ENCODE results near the gene ZNF189.
"Not testable (repeated sequence)": the region's sequence is repeated elsewhere in the genome, so short reads cannot be mapped to it uniquely, and the experiment has no call there.

Gene ZNF189

DNA sequence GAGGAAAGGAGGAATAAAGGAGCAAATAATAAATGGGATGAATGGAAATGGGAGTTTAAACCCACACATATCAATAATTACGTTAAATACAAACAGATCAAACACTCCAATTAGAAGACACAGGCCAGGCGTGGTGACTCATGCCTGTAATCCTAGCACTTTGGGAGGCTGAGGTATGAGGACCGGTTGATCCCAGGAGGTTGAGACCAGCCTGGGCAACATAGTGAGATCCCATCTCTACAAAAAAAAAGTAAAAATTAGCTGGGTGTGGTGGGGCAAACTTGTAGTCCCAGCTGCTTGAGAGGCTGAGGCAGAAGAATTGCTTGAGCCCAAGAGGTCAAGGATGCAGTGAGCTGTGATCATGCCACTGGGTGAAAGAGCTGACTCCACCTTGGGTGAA lies 17.5 kb upstream of the ZNF189 start:
- DNase-seq, result no peak

DNA sequence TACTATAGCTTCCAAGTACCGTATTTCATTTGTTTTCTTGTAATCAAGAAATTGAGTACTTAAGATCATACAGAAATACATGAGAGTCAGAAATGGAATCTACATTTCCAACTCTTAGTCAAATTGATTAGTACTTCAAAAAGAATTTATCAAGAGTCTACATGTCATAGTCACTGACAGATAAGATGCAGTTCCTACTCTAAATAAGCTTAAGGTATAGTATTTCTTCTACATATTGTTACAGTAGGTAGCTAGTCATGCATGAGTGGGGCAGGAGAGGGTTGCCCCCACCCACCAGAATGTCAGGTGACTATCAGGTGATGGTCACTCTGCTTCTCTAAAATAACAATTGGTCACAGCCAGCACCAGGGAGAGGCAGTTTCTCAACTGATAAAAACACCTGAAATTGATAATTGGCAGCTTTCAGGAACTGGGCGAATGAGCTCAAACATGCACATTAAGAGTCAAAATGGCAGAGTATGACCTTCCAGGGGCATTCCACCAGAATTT lies 16.8 kb upstream of the ZNF189 start:
- DNase-seq, result no peak

GRCh38 chr9:101383361-101383760 lies 15.3 kb upstream of the ZNF189 start:
- DNase-seq, result no peak

GRCh38 chr9:101384873-101385536 lies 13.6 kb upstream of the ZNF189 start, which contains the start of gene BAAT:
Gene BAAT (minus strand): TSS chr9:101385006. CDS start chr9:101371404, 13,602 bp downstream.
- DNase-seq, result not testable (repeated sequence)

DNA sequence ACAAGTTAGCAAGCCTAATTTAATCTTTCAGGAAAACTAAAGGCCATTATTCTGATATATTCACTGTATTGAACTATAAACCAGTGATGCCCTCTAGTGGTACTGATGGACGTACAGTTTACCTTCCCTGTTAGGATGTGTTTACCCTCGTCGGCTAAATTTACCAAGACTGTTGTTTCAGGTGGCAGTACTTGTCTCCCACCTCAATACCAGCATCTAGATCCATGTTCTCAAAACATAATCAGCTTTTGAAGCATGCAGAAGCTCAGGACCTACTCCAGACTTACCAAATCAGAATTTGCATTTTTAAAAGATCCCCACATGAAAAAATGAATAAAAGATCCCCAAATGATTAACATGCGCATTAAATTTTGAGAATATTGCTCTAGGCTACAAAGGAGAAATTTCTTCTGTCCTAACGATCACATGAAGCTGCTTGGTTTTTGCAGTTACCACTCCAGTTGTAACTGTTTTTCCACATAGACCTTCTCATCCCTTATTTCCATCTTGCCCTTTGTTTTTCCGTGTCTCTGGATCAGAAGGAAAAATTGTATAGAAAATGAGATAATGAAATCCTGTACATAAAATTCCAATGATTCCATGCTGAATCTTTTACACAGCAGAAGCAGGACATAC lies 10.7 kb upstream of the ZNF189 start:
- DNase-seq, result no peak

GRCh38 chr9:101388507-101388993 lies 10.1 kb upstream of the ZNF189 start:
- no peak for DNase-seq

- no peak for DNase-seq
Measured at GRCh38 chr9:101393135-101393534, 5.5 kb upstream of the ZNF189 start.

- DNase-seq, result no peak
Measured at GRCh38 chr9:101394687-101395086, 4.0 kb upstream of the ZNF189 start.

DNA sequence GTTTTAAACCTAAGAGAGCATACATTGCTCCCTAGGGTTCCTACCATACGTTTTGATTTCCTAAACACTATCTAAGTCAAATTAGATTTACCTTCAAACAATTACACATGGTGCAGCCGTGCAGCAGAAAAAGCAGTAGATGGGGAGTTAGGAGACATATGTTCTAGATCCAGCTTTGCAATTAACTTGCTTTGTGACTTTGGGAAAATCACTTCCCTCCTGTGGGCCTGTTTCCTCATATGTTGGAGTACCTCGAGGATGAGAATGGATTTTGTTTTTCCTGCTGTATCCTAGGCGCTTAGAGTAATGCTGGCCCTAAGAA lies 944 bp upstream of the ZNF189 start:
- no peak for DNase-seq

GRCh38 chr9:101398930-101399642 lies 435 bp downstream of the ZNF189 start:
- no peak for DNase-seq

DNA sequence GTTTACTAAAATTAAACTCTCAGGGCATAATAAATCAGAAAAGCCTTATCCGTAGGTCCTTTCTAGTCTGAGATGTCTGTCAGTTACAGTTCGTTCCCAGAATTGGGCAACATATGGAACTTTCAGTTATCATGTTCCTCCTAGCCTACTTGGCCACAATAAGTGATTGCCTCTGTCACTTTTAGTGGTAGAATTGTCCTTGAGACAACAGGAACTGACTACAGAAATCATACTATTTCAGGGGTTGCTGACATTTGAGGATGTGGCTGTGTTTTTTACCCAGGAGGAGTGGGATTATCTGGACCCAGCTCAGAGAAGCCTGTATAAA lies 956 bp downstream of the ZNF189 start:
- no peak for DNase-seq

GRCh38 chr9:101400120-101400519 lies 1.5 kb downstream of the ZNF189 start:
- DNase-seq, result no peak

DNA sequence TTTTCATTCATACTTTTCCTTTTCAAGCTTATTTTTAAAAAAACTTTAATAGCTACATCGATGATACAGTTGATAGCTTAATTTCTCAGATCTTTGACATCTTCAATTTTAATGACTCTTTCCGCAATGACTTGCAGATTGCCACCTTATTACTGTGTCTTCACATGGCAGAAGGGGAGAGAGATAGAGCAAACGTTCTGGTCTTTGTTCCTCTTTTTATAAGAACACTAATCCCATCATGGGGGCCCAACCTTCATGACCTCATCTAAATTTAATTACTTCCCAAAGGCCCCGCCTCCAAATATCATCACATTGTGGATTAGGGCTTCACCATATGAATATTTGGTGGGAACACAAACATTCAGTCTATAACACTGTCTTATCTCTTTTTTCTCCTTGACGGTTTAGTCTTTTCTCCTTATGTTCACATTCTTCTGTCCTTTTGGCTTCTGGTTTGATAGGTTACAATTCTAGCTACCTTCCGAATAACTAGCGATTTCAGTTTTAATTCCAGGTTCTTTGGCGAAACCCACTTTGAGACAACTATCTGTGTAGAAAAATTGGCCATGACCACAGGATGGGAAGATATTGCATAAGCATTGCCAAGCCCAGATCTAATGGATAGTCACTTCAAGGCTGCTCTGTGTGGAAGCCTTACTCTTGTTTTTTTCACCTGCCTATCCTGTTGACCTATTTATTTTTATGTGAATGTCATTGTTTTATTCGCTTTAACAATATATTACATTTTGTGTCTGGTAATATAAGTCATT lies 5.0 kb downstream of the ZNF189 start:
- no peak for DNase-seq

- no peak for DNase-seq
Measured at GRCh38 chr9:101408374-101409078, 9.9 kb downstream of the ZNF189 start.

GRCh38 chr9:101409079-101409477 lies 10.4 kb downstream of the ZNF189 start:
- no peak for DNase-seq

- no peak for DNase-seq
Measured at GRCh38 chr9:101414839-101415238, 16.2 kb downstream of the ZNF189 start.

DNA sequence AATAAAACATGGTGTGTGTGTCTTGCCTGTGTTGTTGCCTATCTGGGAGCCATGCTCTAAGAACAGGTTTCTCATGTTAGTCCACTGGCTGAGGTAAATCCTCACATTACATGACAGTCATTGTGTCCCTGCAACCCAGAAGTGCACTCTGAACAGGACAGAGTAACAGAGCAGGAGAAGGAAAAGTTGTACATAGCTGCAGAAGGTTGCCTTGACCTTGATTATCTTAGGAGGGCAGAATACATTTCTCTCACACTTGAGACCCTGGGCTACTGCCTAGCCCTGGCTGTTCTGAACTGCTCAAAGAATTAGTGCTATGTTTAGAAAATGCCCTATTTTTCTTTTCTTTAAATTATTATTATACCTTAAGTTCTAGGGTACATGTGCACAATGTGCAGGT lies 16.9 kb downstream of the ZNF189 start:
- DNase-seq, result no peak

DNA sequence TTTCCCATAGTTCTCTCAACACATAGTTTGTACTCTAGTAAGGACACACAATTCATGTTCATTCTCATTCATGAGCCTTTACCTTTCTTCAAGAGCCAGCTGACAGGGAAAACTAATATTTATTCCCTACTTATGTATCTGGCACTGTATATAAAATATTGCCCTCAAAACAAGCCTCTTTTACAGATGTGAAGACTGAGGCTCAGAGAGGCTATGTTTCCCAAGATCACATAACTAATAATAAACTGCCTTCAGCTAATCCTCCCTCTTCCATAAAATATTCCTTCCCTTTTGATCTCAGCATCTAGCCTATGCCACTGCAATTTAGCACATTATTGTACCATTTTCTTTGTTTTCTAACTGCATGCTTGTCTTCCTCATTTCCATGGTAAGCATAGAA lies 18.7 kb downstream of the ZNF189 start:
- DNase-seq, result no peak

DNA sequence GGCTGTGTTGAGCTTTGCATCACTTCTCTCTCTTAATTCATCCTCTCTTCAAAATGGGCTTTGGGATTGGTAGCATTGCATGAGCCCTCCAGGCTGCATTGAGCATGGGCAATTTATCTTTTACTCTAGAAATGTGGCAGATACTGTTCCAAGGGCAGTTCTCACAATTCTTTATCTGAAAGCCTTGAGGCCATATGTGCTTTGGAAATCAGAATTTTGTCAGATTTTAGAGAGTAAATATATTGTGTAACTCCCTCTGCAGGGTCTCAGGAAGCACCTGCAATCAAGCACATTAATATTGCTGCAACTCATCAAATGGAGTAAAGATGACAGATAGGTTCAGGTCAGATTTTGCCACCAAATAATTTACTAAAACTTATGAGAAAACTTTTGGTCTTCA lies 19.3 kb downstream of the ZNF189 start:
- no peak for DNase-seq

DNA sequence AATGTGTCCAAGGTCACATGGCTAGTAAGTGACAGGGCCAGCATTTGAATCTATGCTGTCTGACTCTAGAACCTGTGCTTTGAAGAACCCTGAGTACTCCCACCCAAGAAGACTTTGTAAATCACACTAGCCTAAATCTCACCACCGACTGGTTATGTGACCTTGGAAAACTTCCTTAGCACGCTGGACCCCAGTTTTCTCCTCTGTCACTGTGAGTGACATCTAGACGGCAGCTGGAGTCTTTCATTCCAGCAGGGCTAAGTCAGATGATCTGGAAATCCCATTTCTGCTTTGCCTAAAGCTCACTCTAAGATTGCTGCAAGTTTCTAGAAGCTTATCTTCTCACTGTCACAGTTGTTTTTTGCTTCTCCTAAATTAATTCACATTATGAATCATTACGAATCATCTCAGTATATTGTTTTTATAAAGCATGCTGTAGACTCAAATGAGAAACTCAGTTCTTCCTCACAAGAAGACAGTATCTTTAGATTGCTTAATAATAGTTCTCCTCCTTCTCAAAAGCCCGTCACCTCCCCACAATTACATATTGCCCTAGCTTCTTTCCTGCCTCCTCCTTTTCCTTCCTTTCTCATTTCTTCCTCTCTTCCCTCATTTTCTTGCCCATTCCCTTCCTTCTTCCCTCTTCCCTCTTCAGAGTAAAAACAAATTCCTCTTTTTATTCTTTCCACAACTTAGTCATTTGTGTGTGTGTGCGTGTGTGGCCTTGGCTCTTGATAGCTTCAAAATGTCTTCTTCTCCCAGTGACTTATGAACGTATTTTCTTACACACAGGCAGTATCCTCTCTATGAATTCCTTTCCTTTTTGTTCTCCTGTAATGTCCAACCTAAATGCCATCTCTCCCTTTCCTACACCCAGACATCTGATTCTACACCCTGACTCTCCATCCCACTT lies 20.1 kb downstream of the ZNF189 start:
- DNase-seq, result no peak

- DNase-seq, result no peak
Measured at GRCh38 chr9:101419863-101420262, 21.2 kb downstream of the ZNF189 start.

GRCh38 chr9:101421653-101422065 lies 23.0 kb downstream of the ZNF189 start:
- DNase-seq, result no peak
